DND-41 (cell line): ENCODE data around the gene JMJD6.

Source experiments
- ATAC-seq: fragments of 200-7000 bp; cut with Tn5 transposase; 3 replicates; pipeline ENCODE4 v1.9.1; 2021; ENCODE audit warnings: low read depth; ENCODE audit not compliant: insufficient read depth
- DNase-seq: peaks from one replicate; pipeline ENCODE4 v3.0.0-alpha.2; 2020
- H2AFZ ChIP-seq: 2 replicates; pipeline ENCODE4 v1.6.0; 2012; ENCODE audit warnings: low read depth, low read length
- H3K27ac ChIP-seq: 2 replicates; pipeline ENCODE4 v1.5.1; 2012; ENCODE audit warnings: low read length, inconsistent platforms
- H3K27me3 ChIP-seq: fragments of 200-600 bp; sonication (generic); 2 replicates; pipeline ENCODE4 v1.6.0; 2012; ENCODE audit warnings: low read length, mild to moderate bottlenecking, inconsistent platforms; ENCODE audit not compliant: insufficient read depth, poor library complexity
- H3K36me3 ChIP-seq: 2 replicates; pipeline ENCODE4 v1.5.1; 2012; ENCODE audit warnings: low read length, inconsistent platforms; ENCODE audit not compliant: insufficient read depth
- H3K4me1 ChIP-seq: 2 replicates; pipeline ENCODE4 v1.5.1; 2012; ENCODE audit warnings: mild to moderate bottlenecking, low read length; ENCODE audit not compliant: insufficient read depth
- H3K4me2 ChIP-seq: 2 replicates; pipeline ENCODE4 v1.6.0; 2012; ENCODE audit warnings: mild to moderate bottlenecking, moderate library complexity, low read length, inconsistent platforms; ENCODE audit not compliant: insufficient read depth
- H3K4me3 ChIP-seq, 2 experiments: fragments of 200-600 bp in 1 of 2; shearing (Covaris generic) in 1 of 2; 2 replicates each; pipeline ENCODE4 v1.5.1; 2012 to 2016; ENCODE audit warnings: inconsistent platforms in 2 of 2, low read length in 2 of 2, mild to moderate bottlenecking in 2 of 2, low read depth in 1 of 2, moderate library complexity in 1 of 2
- H3K79me2 ChIP-seq: 2 replicates; pipeline ENCODE4 v1.6.0; 2012; ENCODE audit warnings: low read length, inconsistent platforms; ENCODE audit not compliant: insufficient read depth
- H3K9ac ChIP-seq: 2 replicates; pipeline ENCODE4 v1.6.0; 2012; ENCODE audit warnings: low read depth, mild to moderate bottlenecking, inconsistent platforms, low read length, moderate library complexity
- H3K9me3 ChIP-seq: 2 replicates; pipeline ENCODE4 v1.5.1; 2012; ENCODE audit warnings: low read length, moderate library complexity, mild to moderate bottlenecking, inconsistent platforms; ENCODE audit not compliant: insufficient read depth, severe bottlenecking
- H4K20me1 ChIP-seq: 2 replicates; pipeline ENCODE4 v1.6.0; 2012; ENCODE audit warnings: low read length; ENCODE audit not compliant: insufficient read depth
- EZH2 ChIP-seq: IDR thresholded peaks from 3 replicates; pipeline ENCODE4 v1.6.1; 2012; ENCODE audit warnings: borderline replicate concordance, low read depth, mild to moderate bottlenecking, moderate library complexity, low read length, inconsistent platforms; ENCODE audit not compliant: severe bottlenecking
- TF ChIP-seq, protein P1 (sequence below): IDR thresholded peaks from 2 replicates; pipeline ENCODE4 v1.5.1; 2012; ENCODE audit warnings: borderline replicate concordance, low read length, moderate library complexity, mild to moderate bottlenecking; ENCODE audit not compliant: poor library complexity, severe bottlenecking; ENCODE audit errors: extremely low read depth

JMJD6 gene

GRCh38 chr17:76684756-76685155, 41.6 kb downstream of the JMJD6 start:
- Histone ChIP-seq H3K36me3 (no peaks in the 10 kb centered on the region), H3K4me3 (no peak overlapping the region), H4K20me1 (no peaks in the 10 kb centered on the region), H3K4me2 (no peak overlapping the region), H3K9ac (no peak overlapping the region), H3K79me2 (no peaks in the 10 kb centered on the region), H3K27ac (no peak overlapping the region), H2AFZ (no peak overlapping the region), H3K27me3 (no peaks in the 10 kb centered on the region), H3K9me3 (no peaks in the 10 kb centered on the region), H3K4me1 (no peaks in the 10 kb centered on the region)
- TF ChIP-seq, protein P1, sequence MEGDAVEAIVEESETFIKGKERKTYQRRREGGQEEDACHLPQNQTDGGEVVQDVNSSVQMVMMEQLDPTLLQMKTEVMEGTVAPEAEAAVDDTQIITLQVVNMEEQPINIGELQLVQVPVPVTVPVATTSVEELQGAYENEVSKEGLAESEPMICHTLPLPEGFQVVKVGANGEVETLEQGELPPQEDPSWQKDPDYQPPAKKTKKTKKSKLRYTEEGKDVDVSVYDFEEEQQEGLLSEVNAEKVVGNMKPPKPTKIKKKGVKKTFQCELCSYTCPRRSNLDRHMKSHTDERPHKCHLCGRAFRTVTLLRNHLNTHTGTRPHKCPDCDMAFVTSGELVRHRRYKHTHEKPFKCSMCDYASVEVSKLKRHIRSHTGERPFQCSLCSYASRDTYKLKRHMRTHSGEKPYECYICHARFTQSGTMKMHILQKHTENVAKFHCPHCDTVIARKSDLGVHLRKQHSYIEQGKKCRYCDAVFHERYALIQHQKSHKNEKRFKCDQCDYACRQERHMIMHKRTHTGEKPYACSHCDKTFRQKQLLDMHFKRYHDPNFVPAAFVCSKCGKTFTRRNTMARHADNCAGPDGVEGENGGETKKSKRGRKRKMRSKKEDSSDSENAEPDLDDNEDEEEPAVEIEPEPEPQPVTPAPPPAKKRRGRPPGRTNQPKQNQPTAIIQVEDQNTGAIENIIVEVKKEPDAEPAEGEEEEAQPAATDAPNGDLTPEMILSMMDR, result no peak
- no peak for TF ChIP-seq EZH2
- DNase-seq (no peak), ATAC-seq (no peak)

DNA sequence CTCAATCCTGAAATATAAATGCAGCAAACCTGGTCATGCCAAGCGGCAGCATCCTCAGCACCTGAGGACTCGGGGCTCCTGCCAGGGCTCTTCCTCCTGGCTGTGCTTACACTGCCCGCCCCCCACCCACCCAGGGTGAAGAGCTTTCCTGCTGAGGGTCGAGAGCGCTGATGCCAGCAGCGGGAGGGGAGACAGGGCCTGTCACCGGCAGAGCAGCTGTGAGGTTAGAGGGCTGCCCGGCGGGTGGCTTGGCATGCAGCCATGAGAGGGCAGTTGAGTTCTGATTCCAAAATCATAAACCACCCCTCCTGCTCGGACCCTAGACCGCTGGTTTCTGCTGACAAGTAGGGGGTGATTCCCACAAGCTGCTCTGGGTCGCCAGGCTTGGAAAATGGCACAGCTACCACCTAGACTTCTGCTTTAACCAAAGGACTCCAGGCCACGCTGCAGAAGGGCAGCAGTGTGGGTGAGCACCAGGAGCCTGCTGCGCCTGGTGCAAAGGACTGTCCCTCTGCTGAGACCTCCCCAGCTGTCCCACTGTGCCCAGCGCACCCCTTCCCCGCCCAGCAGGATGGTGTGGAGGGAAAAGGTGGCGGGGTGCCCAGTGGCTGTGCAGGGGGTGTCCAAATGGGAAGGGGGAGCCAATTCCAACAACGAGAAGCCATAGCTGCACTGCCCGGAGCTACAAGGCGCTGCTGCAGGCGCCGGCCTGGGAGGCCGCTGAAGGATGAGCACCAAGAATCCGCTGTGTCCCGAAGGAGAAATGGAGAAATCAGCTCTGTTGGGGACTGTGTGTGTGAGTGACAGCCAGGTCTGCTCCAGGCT, 42.3 kb downstream of the JMJD6 start:
- H4K20me1 ChIP-seq, result no peaks in the 10 kb centered on the region
- no peak overlapping the region for H3K4me2 ChIP-seq
- no peaks in the 10 kb centered on the region for H3K27me3 ChIP-seq
- no peak overlapping the region for H3K9ac ChIP-seq
- H3K9me3 ChIP-seq, result no peaks in the 10 kb centered on the region
- H2AFZ ChIP-seq, result no peak overlapping the region
- no peak for ATAC-seq
- no peaks in the 10 kb centered on the region for H3K79me2 ChIP-seq
- no peaks in the 10 kb centered on the region for H3K36me3 ChIP-seq
- no peak overlapping the region for H3K4me3 ChIP-seq
- no peak for DNase-seq
- peaks cover 4% of the 10 kb centered on the region for H3K4me1 ChIP-seq
- TF ChIP-seq, protein P1, result no peak
- TF ChIP-seq EZH2, result no peak
- H3K27ac ChIP-seq, result no peak overlapping the region

GRCh38 chr17:76683011-76683755, 43.2 kb downstream of the JMJD6 start:
- no peak overlapping the region for H3K4me2 ChIP-seq
- H3K9ac ChIP-seq, result no peak overlapping the region
- H3K27ac ChIP-seq, result no peak overlapping the region
- peaks cover 13% of the 10 kb centered on the region for H3K4me1 ChIP-seq
- no peaks in the 10 kb centered on the region for H3K79me2 ChIP-seq
- H3K4me3 ChIP-seq, result no peak overlapping the region
- DNase-seq, result no peak
- H3K36me3 ChIP-seq, result no peaks in the 10 kb centered on the region
- no peak for TF ChIP-seq EZH2
- TF ChIP-seq, protein P1, result peak; percentile 21
- no peaks in the 10 kb centered on the region for H4K20me1 ChIP-seq
- H2AFZ ChIP-seq, result no peak overlapping the region
- H3K9me3 ChIP-seq, result no peaks in the 10 kb centered on the region
- H3K27me3 ChIP-seq, result no peaks in the 10 kb centered on the region
- ATAC-seq, result no peak
